HepG2 (cell line): ENCODE measurements around the gene CGREF1. TPM values are rescaled to one million over a fixed set of nuclear protein-coding genes. Genes with fewer than 3 reads are reported as not detected.

Experiments
- HDAC2 ChIP-seq: sonication (generic); formaldehyde crosslinking; IDR thresholded peaks from 2 replicates; pipeline ENCODE4 v1.4.0; 2020; ENCODE audit warnings: missing genetic modification reagents
- KMT2A ChIP-seq: sonication (generic); formaldehyde crosslinking; IDR thresholded peaks from 2 replicates; pipeline ENCODE4 v1.4.0; 2020; ENCODE audit warnings: missing genetic modification reagents
- NBN ChIP-seq: fragments of 450-650 bp; conservative IDR thresholded peaks from 2 replicates; pipeline ENCODE4 v1.6.1; 2017
- NCOR1 ChIP-seq: fragments of 200-600 bp; sonication (generic); IDR thresholded peaks from 2 replicates; pipeline ENCODE4 v1.7.0; 2017; ENCODE audit warnings: antibody characterized with exemption, low read length, borderline replicate concordance
- RELA ChIP-seq: sonication (generic); formaldehyde crosslinking; IDR thresholded peaks from 2 replicates; pipeline ENCODE4 v1.4.0; 2020; ENCODE audit warnings: missing genetic modification reagents
- TARDBP ChIP-seq: sonication (generic); formaldehyde crosslinking; IDR thresholded peaks from 2 replicates; pipeline ENCODE4 v1.8.0; 2022; ENCODE audit warnings: mild to moderate bottlenecking, missing genetic modification reagents
- TCF7 ChIP-seq: sonication (generic); IDR thresholded peaks from 2 replicates; pipeline ENCODE4 v1.6.1; 2016; ENCODE audit warnings: antibody characterized with exemption, low read depth
- ZC3H13 ChIP-seq: sonication (generic); formaldehyde crosslinking; IDR thresholded peaks from 2 replicates; pipeline ENCODE4 v1.8.1; 2023; ENCODE audit warnings: mild to moderate bottlenecking, missing genetic modification reagents, moderate library complexity
- ZNF75D ChIP-seq: sonication (generic); formaldehyde crosslinking; IDR thresholded peaks from 2 replicates; pipeline ENCODE4 v1.8.1; 2023; ENCODE audit warnings: missing genetic modification reagents, mild to moderate bottlenecking, borderline replicate concordance
- ZSCAN25 ChIP-seq: sonication (generic); formaldehyde crosslinking; IDR thresholded peaks from 2 replicates; pipeline ENCODE4 v1.8.0; 2022; ENCODE audit warnings: mild to moderate bottlenecking, missing genetic modification reagents
- polyA plus RNA-seq, 8 experiments: library from polyadenylated mRNA; depleted of rRNA in 3 of 8; stranded (reverse) in 7 of 8; unstranded in 1 of 8; fragments of >200 nt; fragmentation: Illumina TruSeq in 4 of 8; extraction: Trizol in 4 of 8; gene quantifications; 2 replicates each; pipeline versions ENCODE4 v1.2.1 to v1.2.3, GENCODE V29; 2011 to 2016; ENCODE audit warnings: low read depth in 4 of 8, missing spikeins in 1 of 8, mixed read lengths in 1 of 8; ENCODE audit not compliant: insufficient read depth in 1 of 8
- total RNA-seq, 5 experiments: library from RNA; depleted of rRNA; stranded (reverse); fragments of >200 nt; fragmentation: Illumina TruSeq; extraction: Trizol; gene quantifications; 2 replicates each; pipeline ENCODE4 v1.2.3, GENCODE V29; 2016; ENCODE audit warnings: low read depth in 1 of 5
- TF ChIP-seq, protein P1 (sequence below), 2 experiments: sonication (generic) in 1 of 2; formaldehyde crosslinking in 1 of 2; IDR thresholded peaks; 2 replicates each; pipeline versions ENCODE4 v1.6.1 to v1.9.0; 2014 to 2022; ENCODE audit warnings: antibody characterized with exemption in 1 of 2, borderline replicate concordance in 1 of 2, inconsistent platforms in 1 of 2, low read depth in 1 of 2, missing genetic modification reagents in 1 of 2
- TF ChIP-seq, protein P2 (sequence below): sonication (generic); formaldehyde crosslinking; conservative IDR thresholded peaks from 2 replicates; pipeline ENCODE4 v1.4.0; 2020; ENCODE audit warnings: missing genetic modification reagents
- TF ChIP-seq, protein P3 (sequence below): sonication (generic); formaldehyde crosslinking; IDR thresholded peaks from 2 replicates; pipeline ENCODE4 v1.4.0; 2020; ENCODE audit warnings: mild to moderate bottlenecking, missing genetic modification reagents
- TF ChIP-seq, protein P4 (sequence below): sonication (generic); formaldehyde crosslinking; IDR thresholded peaks from 2 replicates; pipeline ENCODE4 v1.4.0; 2020; ENCODE audit warnings: missing genetic modification reagents, borderline replicate concordance

The CGREF1 gene
- total and polyA plus RNA-seq, 2 of the 13 experiments (the other 11 are each of a cell fraction or from before 2014, with no cell fraction given): 13.9 to 23.4 TPM

DNA sequence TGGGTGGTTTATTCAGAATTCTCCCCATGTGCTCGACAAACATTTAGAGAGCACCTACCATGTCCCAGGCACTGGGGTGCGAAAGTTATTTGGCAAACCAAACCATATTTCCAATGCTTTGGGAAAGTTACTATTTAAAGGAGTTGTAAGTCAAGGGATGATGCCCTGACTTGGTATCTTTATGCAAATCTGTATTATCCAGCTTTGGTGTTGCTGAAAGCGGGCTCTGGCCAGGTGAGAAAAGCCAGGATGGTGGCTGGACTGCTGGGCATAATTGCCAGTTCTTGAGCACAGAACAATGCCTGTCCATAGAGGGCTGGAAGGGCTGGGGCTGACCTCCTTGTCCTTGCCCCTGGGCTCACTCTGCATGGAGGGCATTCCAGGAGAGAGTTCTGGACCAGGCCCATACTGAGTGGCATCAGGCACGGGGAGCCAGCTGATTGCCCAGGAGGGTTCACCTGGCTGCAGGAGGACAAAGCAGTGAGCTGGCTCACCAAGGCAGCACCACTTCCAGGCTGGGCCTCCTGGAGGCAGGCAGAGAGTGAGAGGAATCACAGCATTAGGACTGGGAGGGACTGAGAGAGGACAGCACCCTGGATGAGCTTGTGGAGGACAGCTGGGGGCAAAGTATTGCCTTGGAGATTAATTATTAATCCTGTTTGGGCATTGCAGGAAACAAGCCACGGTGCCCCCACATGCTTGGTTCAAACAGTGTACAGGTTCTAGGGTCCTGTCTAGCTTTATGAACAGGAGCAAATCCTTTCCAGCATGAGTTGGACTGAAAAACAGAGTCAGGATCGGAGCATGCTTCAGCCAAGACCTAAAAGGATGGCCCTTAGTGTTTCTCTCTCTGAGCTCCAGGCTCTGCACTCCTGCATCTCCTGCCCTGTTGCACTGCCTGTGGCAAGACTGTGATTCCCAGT is 25.2 kb downstream of the CGREF1 start (continued):
- TF ChIP-seq, protein P1, sequence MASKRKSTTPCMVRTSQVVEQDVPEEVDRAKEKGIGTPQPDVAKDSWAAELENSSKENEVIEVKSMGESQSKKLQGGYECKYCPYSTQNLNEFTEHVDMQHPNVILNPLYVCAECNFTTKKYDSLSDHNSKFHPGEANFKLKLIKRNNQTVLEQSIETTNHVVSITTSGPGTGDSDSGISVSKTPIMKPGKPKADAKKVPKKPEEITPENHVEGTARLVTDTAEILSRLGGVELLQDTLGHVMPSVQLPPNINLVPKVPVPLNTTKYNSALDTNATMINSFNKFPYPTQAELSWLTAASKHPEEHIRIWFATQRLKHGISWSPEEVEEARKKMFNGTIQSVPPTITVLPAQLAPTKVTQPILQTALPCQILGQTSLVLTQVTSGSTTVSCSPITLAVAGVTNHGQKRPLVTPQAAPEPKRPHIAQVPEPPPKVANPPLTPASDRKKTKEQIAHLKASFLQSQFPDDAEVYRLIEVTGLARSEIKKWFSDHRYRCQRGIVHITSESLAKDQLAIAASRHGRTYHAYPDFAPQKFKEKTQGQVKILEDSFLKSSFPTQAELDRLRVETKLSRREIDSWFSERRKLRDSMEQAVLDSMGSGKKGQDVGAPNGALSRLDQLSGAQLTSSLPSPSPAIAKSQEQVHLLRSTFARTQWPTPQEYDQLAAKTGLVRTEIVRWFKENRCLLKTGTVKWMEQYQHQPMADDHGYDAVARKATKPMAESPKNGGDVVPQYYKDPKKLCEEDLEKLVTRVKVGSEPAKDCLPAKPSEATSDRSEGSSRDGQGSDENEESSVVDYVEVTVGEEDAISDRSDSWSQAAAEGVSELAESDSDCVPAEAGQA (IDR thresholded peaks at IDR 0.05; ENCODE audit: low read depth): no peak
- TF ChIP-seq, protein P1 (CRISPR knock-in tag; IDR thresholded peaks at IDR 0.05; ENCODE audit: borderline replicate concordance): no peak
- peak; percentile 89; the same call in 1 of the 2 replicates for TF ChIP-seq NCOR1
- peak; percentile 83 for TF ChIP-seq TARDBP (CRISPR knock-in tag)
- TF ChIP-seq, protein P2, sequence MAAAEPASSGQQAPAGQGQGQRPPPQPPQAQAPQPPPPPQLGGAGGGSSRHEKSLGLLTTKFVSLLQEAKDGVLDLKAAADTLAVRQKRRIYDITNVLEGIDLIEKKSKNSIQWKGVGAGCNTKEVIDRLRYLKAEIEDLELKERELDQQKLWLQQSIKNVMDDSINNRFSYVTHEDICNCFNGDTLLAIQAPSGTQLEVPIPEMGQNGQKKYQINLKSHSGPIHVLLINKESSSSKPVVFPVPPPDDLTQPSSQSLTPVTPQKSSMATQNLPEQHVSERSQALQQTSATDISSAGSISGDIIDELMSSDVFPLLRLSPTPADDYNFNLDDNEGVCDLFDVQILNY (CRISPR knock-in tag): no peak
- TF ChIP-seq, protein P3, sequence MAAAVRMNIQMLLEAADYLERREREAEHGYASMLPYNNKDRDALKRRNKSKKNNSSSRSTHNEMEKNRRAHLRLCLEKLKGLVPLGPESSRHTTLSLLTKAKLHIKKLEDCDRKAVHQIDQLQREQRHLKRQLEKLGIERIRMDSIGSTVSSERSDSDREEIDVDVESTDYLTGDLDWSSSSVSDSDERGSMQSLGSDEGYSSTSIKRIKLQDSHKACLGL (CRISPR knock-in tag): no peak
- TF ChIP-seq, protein P4, sequence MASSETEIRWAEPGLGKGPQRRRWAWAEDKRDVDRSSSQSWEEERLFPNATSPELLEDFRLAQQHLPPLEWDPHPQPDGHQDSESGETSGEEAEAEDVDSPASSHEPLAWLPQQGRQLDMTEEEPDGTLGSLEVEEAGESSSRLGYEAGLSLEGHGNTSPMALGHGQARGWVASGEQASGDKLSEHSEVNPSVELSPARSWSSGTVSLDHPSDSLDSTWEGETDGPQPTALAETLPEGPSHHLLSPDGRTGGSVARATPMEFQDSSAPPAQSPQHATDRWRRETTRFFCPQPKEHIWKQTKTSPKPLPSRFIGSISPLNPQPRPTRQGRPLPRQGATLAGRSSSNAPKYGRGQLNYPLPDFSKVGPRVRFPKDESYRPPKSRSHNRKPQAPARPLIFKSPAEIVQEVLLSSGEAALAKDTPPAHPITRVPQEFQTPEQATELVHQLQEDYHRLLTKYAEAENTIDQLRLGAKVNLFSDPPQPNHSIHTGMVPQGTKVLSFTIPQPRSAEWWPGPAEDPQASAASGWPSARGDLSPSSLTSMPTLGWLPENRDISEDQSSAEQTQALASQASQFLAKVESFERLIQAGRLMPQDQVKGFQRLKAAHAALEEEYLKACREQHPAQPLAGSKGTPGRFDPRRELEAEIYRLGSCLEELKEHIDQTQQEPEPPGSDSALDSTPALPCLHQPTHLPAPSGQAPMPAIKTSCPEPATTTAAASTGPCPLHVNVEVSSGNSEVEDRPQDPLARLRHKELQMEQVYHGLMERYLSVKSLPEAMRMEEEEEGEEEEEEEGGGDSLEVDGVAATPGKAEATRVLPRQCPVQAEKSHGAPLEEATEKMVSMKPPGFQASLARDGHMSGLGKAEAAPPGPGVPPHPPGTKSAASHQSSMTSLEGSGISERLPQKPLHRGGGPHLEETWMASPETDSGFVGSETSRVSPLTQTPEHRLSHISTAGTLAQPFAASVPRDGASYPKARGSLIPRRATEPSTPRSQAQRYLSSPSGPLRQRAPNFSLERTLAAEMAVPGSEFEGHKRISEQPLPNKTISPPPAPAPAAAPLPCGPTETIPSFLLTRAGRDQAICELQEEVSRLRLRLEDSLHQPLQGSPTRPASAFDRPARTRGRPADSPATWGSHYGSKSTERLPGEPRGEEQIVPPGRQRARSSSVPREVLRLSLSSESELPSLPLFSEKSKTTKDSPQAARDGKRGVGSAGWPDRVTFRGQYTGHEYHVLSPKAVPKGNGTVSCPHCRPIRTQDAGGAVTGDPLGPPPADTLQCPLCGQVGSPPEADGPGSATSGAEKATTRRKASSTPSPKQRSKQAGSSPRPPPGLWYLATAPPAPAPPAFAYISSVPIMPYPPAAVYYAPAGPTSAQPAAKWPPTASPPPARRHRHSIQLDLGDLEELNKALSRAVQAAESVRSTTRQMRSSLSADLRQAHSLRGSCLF (CRISPR knock-in tag): no peak
- peak; percentile 40; the same call in 1 of the 2 replicates for TF ChIP-seq ZC3H13 (CRISPR knock-in tag)
- TF ChIP-seq KMT2A (CRISPR knock-in tag): peak; percentile 36; the same call in 1 of the 2 replicates
- TF ChIP-seq TCF7: 0 out of 2 replicates have a peak, but pooled peaks have one; percentile 20
- TF ChIP-seq HDAC2: peak; percentile 95
- no peak for TF ChIP-seq ZNF75D (CRISPR knock-in tag)
- TF ChIP-seq RELA (CRISPR knock-in tag): no peak
- TF ChIP-seq NBN: no peak
- peak; percentile 88 for TF ChIP-seq ZSCAN25
